Thoracic aorta (tissue), 2 donors: ENCODE data around the gene THRSP. TPM values are rescaled to one million over a fixed set of nuclear protein-coding genes. Genes with fewer than 3 reads are reported as not detected.
A peak's percentile ranks its signal among the peaks of the same experiment; 100 is the strongest.
"Not testable (repeated sequence)": the region's sequence is repeated elsewhere in the genome, so short reads cannot be mapped to it uniquely, and the experiment has no call there.

Source experiments
- ATAC-seq: fragments of 150-250 bp; one replicate; pipeline ENCODE4 v1.8.0; 2017; ENCODE audit warnings: low read depth; ENCODE audit not compliant: insufficient number of reproducible peaks, low FRiP score
- DNase-seq: peaks from one replicate; pipeline ENCODE4 v3.0.0-alpha.2; 2020; ENCODE audit warnings: low spot score
- H3K27ac ChIP-seq, 2 donors: fragments of 200-600 bp; sonication (generic); 1 replicate in 1 of 2; 2 replicates in 1 of 2; pipeline ENCODE4 v1.5.1; 2016; ENCODE audit warnings: mild to moderate bottlenecking in 2 of 2, moderate library complexity in 2 of 2
- H3K27me3 ChIP-seq: fragments of 200-600 bp; sonication (generic); replicated peaks from 2 replicates; pipeline ENCODE4 v1.6.0; 2016; ENCODE audit warnings: mild to moderate bottlenecking; ENCODE audit not compliant: insufficient read depth
- H3K36me3 ChIP-seq: fragments of 200-600 bp; sonication (generic); one replicate; pipeline ENCODE4 v1.5.1; 2016
- H3K4me1 ChIP-seq, 2 donors: fragments of 200-600 bp; sonication (generic); 1 replicate in 1 of 2; 2 replicates in 1 of 2; pipeline versions ENCODE4 v1.5.1 to v1.6.0; 2016; ENCODE audit warnings: low read depth in 2 of 2, mild to moderate bottlenecking in 1 of 2; ENCODE audit not compliant: control insufficient read depth in 1 of 2
- H3K4me3 ChIP-seq: fragments of 200-600 bp; sonication (generic); 2 replicates; pipeline ENCODE4 v1.5.1; 2016; ENCODE audit warnings: mild to moderate bottlenecking
- H3K9me3 ChIP-seq: fragments of 200-600 bp; sonication (generic); 2 replicates; pipeline ENCODE4 v1.5.1; 2016
- CTCF ChIP-seq: fragments of 200-600 bp; sonication (generic); IDR thresholded peaks from one replicate; pipeline ENCODE4 v1.5.1; 2019; ENCODE audit warnings: antibody characterized with exemption
- total RNA-seq, 2 donors: library from RNA; depleted of rRNA; stranded (reverse); fragments of >200 nt; gene quantifications; one replicate each; pipeline versions ENCODE4 v1.1.0 to v1.2.3, GENCODE V29; 2016

The THRSP gene
- total RNA-seq, 2 donors from 2014 or later: 0.56 TPM; not detected in 1

- Histone ChIP-seq H3K27me3 (no peaks in the 10 kb centered on the region), H3K36me3 (no peaks in the 10 kb centered on the region), H3K27ac (no peak overlapping the region), H3K4me1 (peaks cover 2 to 5% of the 10 kb centered on the region in 2 donors), H3K9me3 (no peaks in the 10 kb centered on the region), H3K4me3 (no peak overlapping the region)
- DNase-seq: no peak
- ATAC-seq: no peak
- TF ChIP-seq CTCF: no peak
Measured at GRCh38 chr11:78021611-78022010, 42.0 kb upstream of the THRSP start.

- Histone ChIP-seq H3K36me3 (no peaks in the 10 kb centered on the region), H3K27me3 (no peaks in the 10 kb centered on the region), H3K4me3 (peak within 1 kb of the TSS; percentile 72), H3K27ac (peak within 1 kb of the TSS; percentile 6 to 43), H3K4me1 (peaks cover 2 to 5% of the 10 kb centered on the region in 2 donors), H3K9me3 (no peaks in the 10 kb centered on the region)
- no peak for TF ChIP-seq CTCF
- DNase-seq (no peak), ATAC-seq (no peak)
Measured at GRCh38 chr11:78022397-78023396, 41.0 kb upstream of the THRSP start, which contains the start of gene KCTD14. KCTD14 (minus strand) TSS chr11:78023276; CDS start chr11:78023249, 27 bp downstream.

- Histone ChIP-seq H3K36me3 (no peaks in the 10 kb centered on the region), H3K4me1 (peaks cover 2 to 5% of the 10 kb centered on the region in 2 donors), H3K27me3 (no peaks in the 10 kb centered on the region), H3K27ac (no peak overlapping the region), H3K9me3 (no peaks in the 10 kb centered on the region), H3K4me3 (peak overlapping the region; percentile 72)
- no peak for DNase-seq
- ATAC-seq: no peak
- no peak for TF ChIP-seq CTCF
Measured at GRCh38 chr11:78023426-78023825, 40.2 kb upstream of the THRSP start.

- Histone ChIP-seq H3K27ac (no peak overlapping the region), H3K4me1 (peaks cover 2 to 8% of the 10 kb centered on the region in 2 donors), H3K9me3 (no peaks in the 10 kb centered on the region), H3K27me3 (no peaks in the 10 kb centered on the region), H3K36me3 (no peaks in the 10 kb centered on the region), H3K4me3 (no peak overlapping the region)
- DNase-seq (no peak), ATAC-seq (no peak)
- TF ChIP-seq CTCF: no peak
Measured at GRCh38 chr11:78025378-78025777, 38.3 kb upstream of the THRSP start.

- Histone ChIP-seq H3K27ac (no peak overlapping the region), H3K9me3 (no peaks in the 10 kb centered on the region)
- no peak for DNase-seq
Measured at GRCh38 chr11:78027759-78028158, 35.9 kb upstream of the THRSP start.

GRCh38 chr11:78028423-78028822, 35.2 kb upstream of the THRSP start:
- not testable (repeated sequence) for ATAC-seq, H3K9me3 ChIP-seq, H3K27me3 ChIP-seq, H3K27ac ChIP-seq, H3K4me3 ChIP-seq, DNase-seq, H3K36me3 ChIP-seq
- H3K4me1 ChIP-seq: peaks cover 2 to 12% of the 10 kb centered on the region in 2 donors

More at GRCh38 chr11:78027759-78028158, 35.9 kb upstream of the THRSP start:
- Histone ChIP-seq H3K4me3 (no peak overlapping the region), H3K4me1 (peaks cover 2 to 15% of the 10 kb centered on the region in 2 donors), H3K27me3 (no peaks in the 10 kb centered on the region), H3K36me3 (no peaks in the 10 kb centered on the region)
- no peak for ATAC-seq
- TF ChIP-seq CTCF: no peak
